GM10248 (cell line): ENCODE results near the gene DOCK9.

ENCODE experiments used
- CTCF ChIA-PET: fragments of 300-600 bp; sonication (Branson Sonifier 250); formaldehyde crosslinking; extraction: SDS; loops from one replicate; lab custom pipeline; 2021; ENCODE audit warnings: antibody characterized with exemption; lab: Yijun Ruan, JAX
- POLR2A ChIA-PET: fragments of 350-650 bp; sonication (Branson Sonifier 250); formaldehyde crosslinking; extraction: SDS; loops from one replicate; lab custom pipeline; 2020; ENCODE audit warnings: antibody characterized with exemption; lab: Yijun Ruan, JAX
- DNase-seq: peaks from one replicate; pipeline ENCODE4 v3.0.0; 2012; ENCODE audit errors: extremely low spot score
- CTCF ChIP-seq: IDR thresholded peaks from 2 replicates; pipeline ENCODE4 v1.5.1; 2012; ENCODE audit warnings: mild to moderate bottlenecking, low read depth; ENCODE audit errors: extremely low read depth, missing control alignments, control extremely low read depth

Gene DOCK9

DNA sequence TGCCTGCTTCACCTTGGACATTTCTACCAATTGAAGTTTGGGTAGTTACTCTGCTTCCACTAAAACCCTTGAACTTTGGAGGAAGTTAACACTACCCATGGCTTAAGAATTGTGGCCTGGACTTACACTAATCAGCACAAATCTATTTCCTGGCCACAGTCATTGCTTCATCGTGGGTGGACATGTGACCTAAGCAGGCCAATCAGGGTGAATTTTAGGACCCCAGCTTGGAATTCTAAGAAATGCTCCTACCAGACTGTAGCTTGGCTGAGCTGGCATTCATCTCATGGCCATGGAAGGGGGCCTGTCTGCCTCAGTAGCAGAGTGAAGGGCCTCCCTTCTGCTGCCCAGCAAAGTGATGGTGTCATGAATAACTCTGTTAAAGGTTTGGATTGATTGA is 167.1 kb downstream of the DOCK9 start:
- no peak for TF ChIP-seq CTCF
- ChIA-PET CTCF (interaction anchor here (1.1 kb wide), 1 partner anchor 10 kb away, joined by 3 read pairs; no protein-coding TSS in a partner anchor), POLR2A (no interaction called here)
- no peak for DNase-seq

- ChIA-PET POLR2A (no interaction called here), CTCF (no interaction called here)
- TF ChIP-seq CTCF: no peak
- DNase-seq: no peak
These were observed 168.5 kb downstream of the DOCK9 start for GRCh38 chr13:98809345-98809777.

DNA sequence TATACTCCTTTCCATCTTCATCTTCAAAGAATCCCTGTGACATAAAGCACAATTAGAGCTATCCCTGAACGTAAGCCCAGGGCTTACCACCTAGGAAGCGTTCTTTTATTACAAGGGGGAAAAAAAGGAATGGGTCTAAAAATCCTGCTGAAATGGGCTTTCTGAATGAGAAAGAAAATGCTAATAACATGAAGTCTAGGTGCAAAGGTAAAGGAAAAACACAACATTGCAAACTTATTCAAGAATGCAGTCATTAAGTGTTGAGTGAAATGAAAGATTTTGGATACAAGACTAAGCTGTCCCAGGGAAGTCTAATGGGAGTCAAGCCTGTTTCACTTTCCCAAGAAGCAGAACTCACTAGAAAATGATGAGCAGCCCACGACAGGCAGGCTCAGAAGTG is 170.1 kb downstream of the DOCK9 start:
- no peak for DNase-seq
- TF ChIP-seq CTCF: no peak
- CTCF ChIA-PET: interaction anchor here (1.0 kb wide), 1 partner anchor 35 kb away, joined by 4 read pairs; no protein-coding TSS in a partner anchor
- POLR2A ChIA-PET: no interaction called here

GRCh38 chr13:98804336-98804855 is 173.5 kb downstream of the DOCK9 start:
- ChIA-PET CTCF (interaction anchor here (0.6 to 1.3 kb wide), 4 partner anchors 9 to 22 kb away, joined by 3 to 4 read pairs (median 3); no protein-coding TSS in a partner anchor), POLR2A (no interaction called here)
- DNase-seq: no peak
- TF ChIP-seq CTCF: no peak

GRCh38 chr13:98803921-98804320 is 173.9 kb downstream of the DOCK9 start:
- ChIA-PET CTCF (interaction anchor here (0.9 to 1.3 kb wide), 2 partner anchors 13 to 21 kb away, joined by 3 read pairs; no protein-coding TSS in a partner anchor), POLR2A (no interaction called here)
- DNase-seq: no peak
- no peak for TF ChIP-seq CTCF

DNA sequence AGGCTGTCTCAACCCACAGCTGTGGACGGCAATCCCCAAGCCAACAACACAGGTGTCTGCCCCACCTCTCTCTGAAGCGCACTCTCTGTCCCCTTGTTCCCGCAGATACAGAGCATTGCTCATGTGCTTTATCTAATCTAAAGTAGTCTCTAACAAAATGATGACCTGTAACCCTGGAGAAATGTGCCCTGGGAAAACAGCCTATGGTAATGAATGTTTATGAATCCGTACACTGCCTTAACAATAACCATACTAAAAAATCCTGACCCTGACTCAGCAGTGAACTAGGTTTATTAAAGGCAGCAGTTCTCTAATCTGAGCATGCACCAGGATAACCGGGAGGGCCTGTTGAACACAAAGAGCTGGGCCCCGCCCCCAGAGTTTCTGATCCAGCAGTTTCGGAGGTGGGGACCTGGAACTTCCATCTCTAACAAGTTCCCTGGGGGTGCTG is 174.7 kb downstream of the DOCK9 start:
- CTCF ChIA-PET: interaction anchor here (0.8 to 1.3 kb wide), 4 partner anchors 8 to 40 kb away, joined by 3 read pairs; no protein-coding TSS in a partner anchor
- no peak for DNase-seq
- POLR2A ChIA-PET: no interaction called here
- TF ChIP-seq CTCF: no peak
